GM21619 (cell line): ENCODE measurements around the gene SLC28A2.
A peak's percentile ranks its signal among the peaks of the same experiment; 100 is the strongest.
"Not testable (repeated sequence)": the region's sequence is repeated elsewhere in the genome, so short reads cannot be mapped to it uniquely, and the experiment has no call there.

Source experiments
- ATAC-seq: cut with Tn5 transposase; IDR thresholded peaks from one replicate; pipeline ENCODE4 v1.9.1; 2021; ENCODE audit not compliant: unreplicated experiment

The SLC28A2 gene

GRCh38 chr15:45259796-45260195 lies 7.8 kb downstream of the SLC28A2 start:
- ATAC-seq, result no peak

- ATAC-seq, result no peak
Observed at GRCh38 chr15:45262906-45263461, 10.9 kb downstream of the SLC28A2 start.

GRCh38 chr15:45263854-45264253 lies 11.8 kb downstream of the SLC28A2 start:
- no peak for ATAC-seq

- no peak for ATAC-seq
Observed at GRCh38 chr15:45265506-45265905, 13.5 kb downstream of the SLC28A2 start.

- no peak for ATAC-seq
Observed at GRCh38 chr15:45268135-45268534, 16.1 kb downstream of the SLC28A2 start.

GRCh38 chr15:45274636-45275380 lies 22.8 kb downstream of the SLC28A2 start:
- ATAC-seq, result no peak

GRCh38 chr15:45276831-45277230 lies 24.8 kb downstream of the SLC28A2 start:
- ATAC-seq, result no peak

GRCh38 chr15:45279024-45279698 lies 27.1 kb downstream of the SLC28A2 start:
- ATAC-seq, result peak; percentile 99

GRCh38 chr15:45285413-45285812 lies 33.4 kb downstream of the SLC28A2 start:
- ATAC-seq, result no peak

GRCh38 chr15:45287390-45287956 lies 35.4 kb downstream of the SLC28A2 start:
- no peak for ATAC-seq

GRCh38 chr15:45288947-45289346 lies 36.9 kb downstream of the SLC28A2 start:
- no peak for ATAC-seq

- ATAC-seq, result no peak
Observed at GRCh38 chr15:45291822-45292582, 40.0 kb downstream of the SLC28A2 start.

GRCh38 chr15:45293326-45293725 lies 41.3 kb downstream of the SLC28A2 start:
- not testable (repeated sequence) for ATAC-seq

- not testable (repeated sequence) for ATAC-seq
Observed at GRCh38 chr15:45298964-45299378, 46.9 kb downstream of the SLC28A2 start.

- ATAC-seq, result no peak
Observed at GRCh38 chr15:45304711-45305110, 52.7 kb downstream of the SLC28A2 start.

GRCh38 chr15:45306105-45306504 lies 54.1 kb downstream of the SLC28A2 start:
- no peak for ATAC-seq

GRCh38 chr15:45307230-45307924 lies 55.3 kb downstream of the SLC28A2 start:
- ATAC-seq, result no peak

- ATAC-seq, result not testable (repeated sequence)
Observed at GRCh38 chr15:45314117-45314516, 62.1 kb downstream of the SLC28A2 start.

GRCh38 chr15:45314960-45315359 lies 62.9 kb downstream of the SLC28A2 start:
- ATAC-seq, result no peak

GRCh38 chr15:45319472-45320214 lies 67.6 kb downstream of the SLC28A2 start:
- ATAC-seq, result no peak
